GM23338 (cell line): ENCODE results near the gene RPRD1A. TPM values are rescaled to one million over a fixed set of nuclear protein-coding genes. Genes with fewer than 3 reads are reported as not detected.

Experiments used
- ATAC-seq: fragments of 200-7000 bp; cut with Tn5 transposase; 3 replicates; pipeline ENCODE4 v1.9.1; 2020
- DNase-seq: peaks from one replicate; pipeline ENCODE4 v3.0.0-alpha.2; 2015; ENCODE audit warnings: low spot score
- H2AFZ ChIP-seq: fragments of 200-600 bp; sonication (generic); 2 replicates; pipeline ENCODE4 v1.8.0; 2016; ENCODE audit warnings: antibody characterized with exemption, mild to moderate bottlenecking, moderate library complexity
- H3F3A ChIP-seq: fragments of 200-600 bp; sonication (generic); replicated peaks from 2 replicates; pipeline ENCODE4 v1.8.0; 2017; ENCODE audit warnings: antibody characterized with exemption, mixed run types, low read depth
- H3K27ac ChIP-seq: fragments of 200-600 bp; sonication (generic); 2 replicates; pipeline ENCODE4 v1.6.1; 2016; ENCODE audit warnings: low read depth
- H3K27me3 ChIP-seq: fragments of 200-600 bp; sonication (generic); 2 replicates; pipeline ENCODE4 v1.8.0; 2016; ENCODE audit warnings: mild to moderate bottlenecking, mixed run types, moderate library complexity; ENCODE audit not compliant: insufficient read depth
- H3K36me3 ChIP-seq: fragments of 200-600 bp; sonication (generic); 2 replicates; pipeline ENCODE4 v1.8.0; 2016; ENCODE audit warnings: mild to moderate bottlenecking; ENCODE audit not compliant: insufficient read depth
- H3K4me1 ChIP-seq: fragments of 200-600 bp; sonication (generic); 2 replicates; pipeline ENCODE4 v1.8.0; 2016; ENCODE audit warnings: mild to moderate bottlenecking, moderate library complexity; ENCODE audit not compliant: insufficient read depth
- H3K4me2 ChIP-seq: fragments of 200-600 bp; sonication (generic); 2 replicates; pipeline ENCODE4 v1.7.1; 2017; ENCODE audit warnings: mixed run types
- H3K4me3 ChIP-seq: fragments of 200-600 bp; sonication (generic); 2 replicates; pipeline ENCODE4 v1.6.1; 2016; ENCODE audit warnings: mixed run types
- H3K79me2 ChIP-seq: fragments of 200-600 bp; sonication (generic); replicated peaks from 2 replicates; pipeline ENCODE4 v1.8.0; 2017; ENCODE audit warnings: mild to moderate bottlenecking; ENCODE audit not compliant: insufficient read depth
- H3K9me2 ChIP-seq: fragments of 200-600 bp; sonication (generic); 2 replicates; pipeline ENCODE4 v1.8.0; 2017; ENCODE audit not compliant: insufficient read depth
- H4K20me1 ChIP-seq: fragments of 200-600 bp; sonication (generic); replicated peaks from 2 replicates; pipeline ENCODE4 v1.8.0; 2017; ENCODE audit warnings: mild to moderate bottlenecking; ENCODE audit not compliant: insufficient read depth
- H3K27ac Mint-ChIP-seq: 2 replicates; pipeline ENCODE4 v1.8.0; 2020; ENCODE audit warnings: inconsistent platforms, mild to moderate bottlenecking, moderate library complexity, mixed read lengths
- H3K27me3 Mint-ChIP-seq: 3 replicates; pipeline ENCODE4 v1.8.0; 2022; ENCODE audit warnings: low read depth, mild to moderate bottlenecking, moderate library complexity, mixed read lengths, inconsistent platforms; ENCODE audit not compliant: insufficient read depth, poor library complexity
- H3K36me3 Mint-ChIP-seq: 3 replicates; pipeline ENCODE4 v1.8.0; 2021; ENCODE audit warnings: low read depth, mild to moderate bottlenecking, inconsistent platforms, moderate library complexity, mixed read lengths
- H3K4me1 Mint-ChIP-seq: 3 replicates; pipeline ENCODE4 v1.8.0; 2020; ENCODE audit warnings: mild to moderate bottlenecking, inconsistent platforms, mixed read lengths
- H3K4me3 Mint-ChIP-seq: 3 replicates; pipeline ENCODE4 v1.8.0; 2021; ENCODE audit warnings: moderate library complexity, mild to moderate bottlenecking, inconsistent platforms, mixed read lengths
- H3K9me3 Mint-ChIP-seq: 3 replicates; pipeline ENCODE4 v1.8.0; 2020; ENCODE audit warnings: moderate library complexity, mild to moderate bottlenecking, inconsistent platforms, mixed read lengths
- CREB1 ChIP-seq: fragments of 250-450 bp; sonication (Bioruptor Pico); IDR thresholded peaks from 2 replicates; pipeline ENCODE4 v1.5.0; 2020; ENCODE audit warnings: low read depth, mild to moderate bottlenecking, moderate library complexity
- CTCF ChIP-seq, 2 experiments: fragments of 200-600 bp in 1 of 2; sonication (generic) in 1 of 2; conservative IDR thresholded peaks; 2 replicates each; pipeline versions ENCODE4 v1.5.1 to v1.6.1; 2016 to 2017; ENCODE audit warnings: antibody characterized with exemption in 2 of 2, low read depth in 2 of 2, mild to moderate bottlenecking in 2 of 2, moderate library complexity in 1 of 2
- ETS1 ChIP-seq: IDR thresholded peaks from 2 replicates; pipeline ENCODE4 v1.6.1; 2016; ENCODE audit warnings: antibody characterized with exemption
- EZH2 ChIP-seq: fragments of 200-600 bp; sonication (generic); IDR thresholded peaks from one replicate; pipeline ENCODE4 v1.8.0; 2017; ENCODE audit warnings: antibody characterized with exemption, mild to moderate bottlenecking, low read depth; ENCODE audit not compliant: unreplicated experiment
- EZH2phosphoT487 ChIP-seq: fragments of 200-600 bp; sonication (generic); IDR thresholded peaks from one replicate; pipeline ENCODE4 v1.8.1; 2018; ENCODE audit warnings: antibody characterized with exemption; ENCODE audit not compliant: unreplicated experiment
- JUNB ChIP-seq: IDR thresholded peaks from one replicate; pipeline ENCODE4 v1.6.1; 2016; ENCODE audit warnings: antibody characterized with exemption; ENCODE audit not compliant: unreplicated experiment
- NANOG ChIP-seq: IDR thresholded peaks from 2 replicates; pipeline ENCODE4 v1.6.1; 2016; ENCODE audit warnings: antibody characterized with exemption, borderline replicate concordance
- POLR2AphosphoS5 ChIP-seq: IDR thresholded peaks from 2 replicates; pipeline ENCODE4 v1.6.1; 2016; ENCODE audit warnings: antibody characterized with exemption, low read depth
- REST ChIP-seq: IDR thresholded peaks from one replicate; pipeline ENCODE4 v1.6.1; 2018; ENCODE audit warnings: antibody characterized with exemption; ENCODE audit not compliant: unreplicated experiment
- STAT1 ChIP-seq: IDR thresholded peaks from one replicate; pipeline ENCODE4 v1.6.1; 2016; ENCODE audit warnings: antibody characterized with exemption; ENCODE audit not compliant: unreplicated experiment
- ZNF114 ChIP-seq: fragments of 250-450 bp; sonication (Bioruptor Pico); IDR thresholded peaks from 2 replicates; pipeline ENCODE4 v1.5.0; 2020; ENCODE audit warnings: mild to moderate bottlenecking, moderate library complexity
- ZNF331 ChIP-seq: fragments of 250-450 bp; sonication (Bioruptor Pico); IDR thresholded peaks from 2 replicates; pipeline ENCODE4 v1.5.0; 2020; ENCODE audit warnings: low read depth, mild to moderate bottlenecking, moderate library complexity
- polyA plus RNA-seq: library from polyadenylated mRNA; unstranded; fragments of >200 nt; fragmentation: Nextera tagmentation; extraction: Ambion mirVana; gene quantifications from 2 replicates; pipeline ENCODE4 v1.2.1, GENCODE V29; 2016
- total RNA-seq: library from RNA; depleted of rRNA; stranded (reverse); fragments of >200 nt; shearing (Covaris generic); gene quantifications from 2 replicates; pipeline ENCODE4 v1.2.3, GENCODE V29; 2014

Gene RPRD1A
- total and polyA plus RNA-seq, 2 experiments from 2014 or later = 67.9 to 157 TPM

- TF ChIP-seq ETS1 (no peak), POLR2AphosphoS5 (no peak), REST (no peak), EZH2 (no peak), STAT1 (no peak), NANOG (no peak), ZNF331 (CRISPR knock-in tag) (no peak), CTCF (conservative IDR thresholded peaks at IDR 0.05; ENCODE audit: low read depth in 2 of 2) (no peak), ZNF114 (CRISPR knock-in tag) (no peak), CREB1 (CRISPR knock-in tag) (no peak), EZH2phosphoT487 (no peak), JUNB (no peak)
Measured at GRCh38 chr18:35964319-35964718, 103.0 kb downstream of the RPRD1A start (continued).

- Histone ChIP-seq H3K4me2 (no peak overlapping the region), H3K4me1 (no peaks in the 10 kb centered on the region), H3K79me2 (no peaks in the 10 kb centered on the region), H4K20me1 (no peaks in the 10 kb centered on the region), H3K27ac (no peak overlapping the region), H3F3A (no peaks in the 10 kb centered on the region), H3K36me3 (no peaks in the 10 kb centered on the region), H3K4me3 (no peak overlapping the region), H3K27me3 (no peaks in the 10 kb centered on the region), H2AFZ (no peak overlapping the region), H3K9me2 (no peaks in the 10 kb centered on the region; the same call in 1 of the 2 replicates)
- Mint-ChIP-seq H3K27me3 (peaks cover 4% of the 10 kb centered on the region), H3K4me3 (no peak overlapping the region), H3K4me1 (no peaks in the 10 kb centered on the region), H3K9me3 (peaks cover 24% of the 10 kb centered on the region), H3K36me3 (peaks cover 15% of the 10 kb centered on the region), H3K27ac (no peak overlapping the region)
- DNase-seq = no peak
- no peak for ATAC-seq
- no peak for TF ChIP-seq POLR2AphosphoS5
- no peak for TF ChIP-seq EZH2
- TF ChIP-seq REST = no peak
Measured at GRCh38 chr18:35962320-35962719, 105.0 kb downstream of the RPRD1A start.
